Progenitor cell of endocrine pancreas (in vitro differentiated cells): Measurements from ENCODE around the gene MYOM3. TPM values are rescaled to one million over a fixed set of nuclear protein-coding genes. Genes with fewer than 3 reads are reported as not detected.

Source experiments
- DNase-seq: peaks from one replicate; pipeline ENCODE4 v3.0.0; 2021; ENCODE audit warnings: low spot score; ENCODE audit not compliant: unreplicated experiment
- H3K27ac Mint-ChIP-seq: 2 replicates; pipeline ENCODE4 v1.8.0; 2021; ENCODE audit warnings: mild to moderate bottlenecking, moderate library complexity, mixed read lengths
- H3K27me3 Mint-ChIP-seq: 2 replicates; pipeline ENCODE4 v1.8.0; 2021; ENCODE audit warnings: mixed read lengths
- H3K36me3 Mint-ChIP-seq: 2 replicates; pipeline ENCODE4 v1.8.0; 2022; ENCODE audit warnings: mixed read lengths; ENCODE audit not compliant: insufficient read depth
- H3K4me1 Mint-ChIP-seq: 2 replicates; pipeline ENCODE4 v1.8.0; 2021; ENCODE audit warnings: low read depth, mixed read lengths
- H3K4me3 Mint-ChIP-seq: 2 replicates; pipeline ENCODE4 v1.8.0; 2021; ENCODE audit warnings: low read depth, mild to moderate bottlenecking, moderate library complexity, mixed read lengths
- H3K9me3 Mint-ChIP-seq: 2 replicates; pipeline ENCODE4 v1.8.0; 2021; ENCODE audit warnings: low read depth, mixed read lengths
- total RNA-seq: library from RNA; stranded (reverse); gene quantifications from 2 replicates; pipeline ENCODE4 v1.2.1, GENCODE V29; 2021
- TF ChIP-seq, protein P1 (sequence below): fragments of 200-600 bp; sonication (generic); IDR thresholded peaks from one replicate; pipeline ENCODE4 v1.5.0; 2021; ENCODE audit warnings: antibody characterized with exemption, mild to moderate bottlenecking; ENCODE audit not compliant: unreplicated experiment

MYOM3 gene
- total RNA-seq, 1 donor from 2014 or later = 0.84 TPM

DNA sequence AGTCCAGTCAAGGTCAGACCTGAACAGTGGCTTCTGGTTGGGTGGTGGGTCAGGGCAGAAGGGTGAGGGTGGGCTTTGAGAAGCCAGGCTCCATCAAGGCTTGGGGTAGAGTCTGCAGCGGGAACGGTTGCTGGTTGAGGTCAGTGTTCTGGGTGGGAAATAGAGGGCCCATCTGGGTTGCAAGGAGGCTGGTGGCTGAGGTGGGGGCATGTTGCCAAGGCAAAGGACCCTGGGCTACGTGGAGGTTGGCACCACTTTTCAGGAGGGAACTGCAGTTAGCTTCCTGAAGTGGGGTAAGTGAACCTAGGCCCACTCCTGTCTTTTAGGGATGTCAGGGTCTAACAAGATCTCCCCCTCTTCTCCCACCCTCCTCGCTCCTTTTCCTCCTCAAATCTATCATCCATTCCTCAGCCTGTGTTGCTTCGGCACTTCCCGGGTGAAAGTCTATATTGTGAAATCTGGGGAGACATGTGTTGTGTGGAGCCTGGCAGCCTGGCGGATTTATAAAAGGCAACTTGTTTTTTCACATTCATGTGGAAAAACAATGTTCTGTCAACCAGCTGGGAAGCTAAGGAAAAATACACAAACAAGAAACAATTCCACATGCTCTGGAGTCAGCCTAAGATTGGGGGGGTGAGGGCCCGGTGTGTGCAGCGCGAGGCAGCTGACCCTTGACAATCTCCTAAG is 29.5 kb upstream of the MYOM3 start:
- no peak for DNase-seq
- H3K27me3 Mint-ChIP-seq = peaks cover 5% of the 10 kb centered on the region
- no peak overlapping the region for H3K4me3 Mint-ChIP-seq
- H3K9me3 Mint-ChIP-seq = no peaks in the 10 kb centered on the region
- H3K4me1 Mint-ChIP-seq = peaks cover 26% of the 10 kb centered on the region
- H3K27ac Mint-ChIP-seq = no peak overlapping the region
- TF ChIP-seq, protein P1, sequence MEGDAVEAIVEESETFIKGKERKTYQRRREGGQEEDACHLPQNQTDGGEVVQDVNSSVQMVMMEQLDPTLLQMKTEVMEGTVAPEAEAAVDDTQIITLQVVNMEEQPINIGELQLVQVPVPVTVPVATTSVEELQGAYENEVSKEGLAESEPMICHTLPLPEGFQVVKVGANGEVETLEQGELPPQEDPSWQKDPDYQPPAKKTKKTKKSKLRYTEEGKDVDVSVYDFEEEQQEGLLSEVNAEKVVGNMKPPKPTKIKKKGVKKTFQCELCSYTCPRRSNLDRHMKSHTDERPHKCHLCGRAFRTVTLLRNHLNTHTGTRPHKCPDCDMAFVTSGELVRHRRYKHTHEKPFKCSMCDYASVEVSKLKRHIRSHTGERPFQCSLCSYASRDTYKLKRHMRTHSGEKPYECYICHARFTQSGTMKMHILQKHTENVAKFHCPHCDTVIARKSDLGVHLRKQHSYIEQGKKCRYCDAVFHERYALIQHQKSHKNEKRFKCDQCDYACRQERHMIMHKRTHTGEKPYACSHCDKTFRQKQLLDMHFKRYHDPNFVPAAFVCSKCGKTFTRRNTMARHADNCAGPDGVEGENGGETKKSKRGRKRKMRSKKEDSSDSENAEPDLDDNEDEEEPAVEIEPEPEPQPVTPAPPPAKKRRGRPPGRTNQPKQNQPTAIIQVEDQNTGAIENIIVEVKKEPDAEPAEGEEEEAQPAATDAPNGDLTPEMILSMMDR = no peak
- no peaks in the 10 kb centered on the region for H3K36me3 Mint-ChIP-seq

- TF ChIP-seq, protein P1 = no peak
- no peak for DNase-seq
- Mint-ChIP-seq H3K27me3 (peaks cover 5% of the 10 kb centered on the region), H3K4me1 (peaks cover 30% of the 10 kb centered on the region), H3K4me3 (no peak overlapping the region), H3K27ac (no peak overlapping the region), H3K36me3 (no peaks in the 10 kb centered on the region), H3K9me3 (no peaks in the 10 kb centered on the region)
These were observed 28.8 kb upstream of the MYOM3 start for GRCh38 chr1:24140741-24141181.

- Mint-ChIP-seq H3K27ac (no peak overlapping the region), H3K4me3 (no peak overlapping the region), H3K9me3 (no peaks in the 10 kb centered on the region), H3K27me3 (peaks cover 5% of the 10 kb centered on the region), H3K36me3 (no peaks in the 10 kb centered on the region), H3K4me1 (peaks cover 30% of the 10 kb centered on the region)
- DNase-seq = no peak
- TF ChIP-seq, protein P1 = no peak
These were observed 28.0 kb upstream of the MYOM3 start for GRCh38 chr1:24139841-24140425.

DNA sequence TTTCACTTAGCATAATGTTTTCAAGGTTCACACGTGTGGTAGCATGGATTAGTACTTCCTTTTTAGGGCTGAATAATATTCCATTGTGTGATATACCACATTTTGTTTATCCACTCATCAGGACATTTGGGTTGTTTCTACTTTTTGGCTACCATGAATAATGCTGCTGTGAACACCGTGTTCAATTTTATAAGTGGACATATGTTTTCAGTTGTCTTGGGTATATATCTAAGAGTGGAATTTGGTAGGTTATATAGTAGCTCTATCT is 27.2 kb upstream of the MYOM3 start:
- H3K27me3 Mint-ChIP-seq = peaks cover 2% of the 10 kb centered on the region
- no peaks in the 10 kb centered on the region for H3K36me3 Mint-ChIP-seq
- no peak for DNase-seq
- no peaks in the 10 kb centered on the region for H3K9me3 Mint-ChIP-seq
- H3K4me1 Mint-ChIP-seq = peaks cover 24% of the 10 kb centered on the region
- TF ChIP-seq, protein P1 = no peak
- H3K27ac Mint-ChIP-seq = no peak overlapping the region
- H3K4me3 Mint-ChIP-seq = no peak overlapping the region

DNA sequence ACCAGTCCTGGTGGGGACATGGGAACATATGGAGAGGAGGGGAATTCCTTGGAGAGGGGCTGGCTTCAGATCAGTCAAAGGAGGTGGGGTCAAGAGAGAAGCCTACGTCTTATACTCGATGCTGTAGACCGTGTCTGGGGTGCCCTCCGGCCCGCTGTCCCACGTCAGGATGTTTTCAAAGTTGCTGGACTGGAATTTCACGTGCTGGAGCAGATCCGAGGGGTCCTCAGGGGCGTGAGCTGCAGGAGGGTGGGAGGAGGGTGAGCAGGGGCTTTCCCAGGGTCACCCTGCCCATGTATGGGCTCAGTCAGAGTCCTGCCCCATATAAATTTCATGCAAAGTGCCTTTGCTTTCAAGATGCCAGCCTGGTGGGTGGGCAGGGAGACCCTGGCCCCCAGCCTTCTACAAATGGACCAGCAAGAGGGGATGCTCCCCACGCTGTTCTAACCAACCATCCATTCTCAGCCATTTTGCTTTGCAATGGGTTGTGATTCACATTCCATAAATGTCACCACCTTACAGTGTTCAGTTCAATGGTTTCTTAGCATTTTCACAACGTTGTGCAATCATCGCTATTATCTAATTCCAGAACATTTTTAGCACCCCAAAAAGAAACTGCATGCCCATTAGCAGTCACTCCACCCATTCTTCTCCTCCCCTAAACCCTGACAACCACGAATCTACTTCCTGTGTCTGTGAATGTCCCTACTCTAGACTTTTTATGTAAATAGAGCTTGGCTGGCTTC is 26.7 kb upstream of the MYOM3 start:
- Mint-ChIP-seq H3K36me3 (no peaks in the 10 kb centered on the region), H3K27me3 (no peaks in the 10 kb centered on the region), H3K4me3 (no peak overlapping the region), H3K4me1 (peaks cover 19% of the 10 kb centered on the region), H3K9me3 (no peaks in the 10 kb centered on the region), H3K27ac (peak overlapping the region; percentile 82)
- TF ChIP-seq, protein P1 = no peak
- no peak for DNase-seq
